Colonic mucosa (tissue), 4 donors: ENCODE data around the gene PTPRU. TPM values are rescaled to one million over a fixed set of nuclear protein-coding genes. Genes with fewer than 3 reads are reported as not detected.
A peak's percentile ranks its signal among the peaks of the same experiment; 100 is the strongest.

Experiments used
- DNase-seq: peaks from one replicate; pipeline ENCODE4 v3.0.0-alpha.2; 2020
- H3K27ac ChIP-seq: fragments of 200-600 bp; one replicate; pipeline ENCODE4 v1.8.0; 2021
- H3K27me3 ChIP-seq: fragments of 200-600 bp; one replicate; pipeline ENCODE4 v1.8.0; 2021
- H3K36me3 ChIP-seq: fragments of 200-600 bp; one replicate; pipeline ENCODE4 v1.8.0; 2021
- H3K4me1 ChIP-seq: fragments of 200-600 bp; one replicate; pipeline ENCODE4 v1.8.0; 2021; ENCODE audit warnings: mild to moderate bottlenecking
- H3K4me3 ChIP-seq: fragments of 200-600 bp; one replicate; pipeline ENCODE4 v1.8.0; 2021
- H3K9ac ChIP-seq, 2 donors: one replicate each; pipeline ENCODE4 v1.7.0; 2013; ENCODE audit warnings: control low read depth in 2 of 2, low read depth in 2 of 2, low read length in 2 of 2
- H3K9me3 ChIP-seq: fragments of 200-600 bp; one replicate; pipeline ENCODE4 v1.8.0; 2021
- intact Hi-C: fragments of 100-400 bp; cut with DNase I; formaldehyde crosslinking; loops from one replicate; pipeline ENCODE4 v1.14.1; 2022
- total RNA-seq, 2 donors: library from RNA; stranded (reverse); fragmentation: NEBNext Ultra II Directional in 1 of 2; extraction: Animal tissue kit (Norgen Biotek cat#: 25700) in 1 of 2; gene quantifications; one replicate each; pipeline ENCODE4 v1.2.1, GENCODE V29; 2021
- TF ChIP-seq, protein P1 (sequence below): fragments of 200-600 bp; IDR thresholded peaks from one replicate; pipeline ENCODE4 v1.8.0; 2022; ENCODE audit warnings: antibody characterized with exemption, mild to moderate bottlenecking
- donor health status: healthy.
- donor health status: DM: no; HTN: no; CAD: no.
- donor health status: DM: no; HTN: no; CAD: no.

PTPRU gene
- total RNA-seq, 2 donors from 2014 or later: 2.3 to 4.8 TPM

DNA sequence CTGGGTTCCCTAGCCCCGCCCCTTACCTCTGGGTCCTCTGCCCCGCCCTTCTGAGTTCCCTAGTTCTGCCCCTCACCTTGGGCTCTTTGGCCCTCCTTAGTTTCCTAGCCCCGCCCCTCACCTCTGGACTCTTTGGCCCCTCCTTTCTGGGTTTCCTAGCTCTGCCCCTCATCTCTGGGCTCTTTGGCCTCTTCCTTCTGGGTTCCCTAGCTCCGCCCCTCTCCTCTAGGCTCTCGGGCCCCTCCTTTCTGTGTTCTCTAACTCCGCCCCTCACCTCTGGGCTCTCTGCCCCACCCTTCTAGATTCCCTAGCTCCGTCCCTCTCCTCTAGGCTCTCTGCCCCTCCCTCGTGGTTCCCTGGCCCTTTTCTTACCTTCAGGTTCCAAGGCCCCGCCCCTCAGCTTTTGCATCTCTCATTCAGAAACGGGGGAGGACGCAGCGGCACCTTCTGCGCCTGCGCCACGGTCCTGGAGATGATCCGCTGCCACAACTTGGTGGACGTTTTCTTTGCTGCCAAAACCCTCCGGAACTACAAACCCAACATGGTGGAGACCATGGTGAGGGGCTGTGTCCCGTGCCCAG lies 88.5 kb downstream of the PTPRU start:
- no peak overlapping the region for H3K4me3 ChIP-seq
- no peaks in the 10 kb centered on the region for H3K9me3 ChIP-seq
- H3K9ac ChIP-seq: no peak overlapping the region
- no peak overlapping the region for H3K27ac ChIP-seq
- H3K27me3 ChIP-seq: no peaks in the 10 kb centered on the region
- H3K4me1 ChIP-seq: no peaks in the 10 kb centered on the region
- DNase-seq: peak; percentile 45
- TF ChIP-seq, protein P1, sequence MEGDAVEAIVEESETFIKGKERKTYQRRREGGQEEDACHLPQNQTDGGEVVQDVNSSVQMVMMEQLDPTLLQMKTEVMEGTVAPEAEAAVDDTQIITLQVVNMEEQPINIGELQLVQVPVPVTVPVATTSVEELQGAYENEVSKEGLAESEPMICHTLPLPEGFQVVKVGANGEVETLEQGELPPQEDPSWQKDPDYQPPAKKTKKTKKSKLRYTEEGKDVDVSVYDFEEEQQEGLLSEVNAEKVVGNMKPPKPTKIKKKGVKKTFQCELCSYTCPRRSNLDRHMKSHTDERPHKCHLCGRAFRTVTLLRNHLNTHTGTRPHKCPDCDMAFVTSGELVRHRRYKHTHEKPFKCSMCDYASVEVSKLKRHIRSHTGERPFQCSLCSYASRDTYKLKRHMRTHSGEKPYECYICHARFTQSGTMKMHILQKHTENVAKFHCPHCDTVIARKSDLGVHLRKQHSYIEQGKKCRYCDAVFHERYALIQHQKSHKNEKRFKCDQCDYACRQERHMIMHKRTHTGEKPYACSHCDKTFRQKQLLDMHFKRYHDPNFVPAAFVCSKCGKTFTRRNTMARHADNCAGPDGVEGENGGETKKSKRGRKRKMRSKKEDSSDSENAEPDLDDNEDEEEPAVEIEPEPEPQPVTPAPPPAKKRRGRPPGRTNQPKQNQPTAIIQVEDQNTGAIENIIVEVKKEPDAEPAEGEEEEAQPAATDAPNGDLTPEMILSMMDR: no peak
- intact Hi-C loops: no loop called here
- H3K36me3 ChIP-seq: no peaks in the 10 kb centered on the region

DNA sequence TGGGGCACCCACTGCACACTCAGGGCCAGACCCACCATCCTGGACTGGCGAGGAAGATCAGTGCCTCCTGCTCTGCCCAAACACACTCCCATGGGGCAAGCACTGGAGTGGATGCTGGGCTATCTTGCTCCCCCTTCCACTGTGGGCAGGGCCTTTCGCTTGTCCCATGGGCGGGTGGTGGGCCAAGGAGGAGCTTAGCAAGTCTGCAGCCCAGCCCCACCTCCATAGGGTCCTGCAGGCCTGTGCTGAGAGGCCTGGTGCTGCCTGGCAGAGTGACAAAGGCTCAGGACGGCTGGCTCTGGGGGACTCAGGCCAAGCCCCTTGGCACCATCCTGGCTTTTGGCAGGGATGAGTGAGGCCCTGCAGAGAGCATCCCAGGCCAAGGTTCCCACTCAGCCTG lies 89.4 kb downstream of the PTPRU start:
- no peak overlapping the region for H3K9ac ChIP-seq
- H3K4me3 ChIP-seq: no peak overlapping the region
- TF ChIP-seq, protein P1: no peak
- H3K9me3 ChIP-seq: no peaks in the 10 kb centered on the region
- H3K4me1 ChIP-seq: no peaks in the 10 kb centered on the region
- H3K36me3 ChIP-seq: no peaks in the 10 kb centered on the region
- intact Hi-C loops: no loop called here
- H3K27ac ChIP-seq: no peak overlapping the region
- DNase-seq: no peak
- H3K27me3 ChIP-seq: no peaks in the 10 kb centered on the region

DNA sequence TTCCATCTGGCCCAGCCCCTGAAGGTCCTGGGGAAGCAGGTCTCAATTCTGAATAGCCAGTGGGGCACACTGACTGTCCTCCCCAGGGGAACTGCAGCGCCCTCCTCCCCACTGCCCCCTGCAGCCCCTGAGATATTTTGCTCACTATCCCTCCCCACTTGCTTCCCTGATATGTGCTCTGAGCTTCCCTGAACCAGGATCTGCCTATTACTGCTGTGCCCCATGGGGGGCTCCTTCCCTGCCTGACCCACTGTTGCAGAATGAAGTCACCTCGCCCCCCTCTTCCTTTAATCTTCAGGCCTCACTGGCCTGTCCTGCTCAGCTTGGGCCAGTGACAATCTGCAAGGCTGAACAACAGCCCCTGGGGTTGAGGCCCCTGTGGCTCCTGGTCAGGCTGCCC lies 89.8 kb downstream of the PTPRU start:
- Histone ChIP-seq H3K9me3 (no peaks in the 10 kb centered on the region), H3K27me3 (no peaks in the 10 kb centered on the region), H3K36me3 (no peaks in the 10 kb centered on the region), H3K4me3 (no peak overlapping the region), H3K9ac (no peak overlapping the region), H3K27ac (no peak overlapping the region), H3K4me1 (no peaks in the 10 kb centered on the region)
- DNase-seq: no peak
- intact Hi-C loops: no loop called here
- TF ChIP-seq, protein P1: no peak

DNA sequence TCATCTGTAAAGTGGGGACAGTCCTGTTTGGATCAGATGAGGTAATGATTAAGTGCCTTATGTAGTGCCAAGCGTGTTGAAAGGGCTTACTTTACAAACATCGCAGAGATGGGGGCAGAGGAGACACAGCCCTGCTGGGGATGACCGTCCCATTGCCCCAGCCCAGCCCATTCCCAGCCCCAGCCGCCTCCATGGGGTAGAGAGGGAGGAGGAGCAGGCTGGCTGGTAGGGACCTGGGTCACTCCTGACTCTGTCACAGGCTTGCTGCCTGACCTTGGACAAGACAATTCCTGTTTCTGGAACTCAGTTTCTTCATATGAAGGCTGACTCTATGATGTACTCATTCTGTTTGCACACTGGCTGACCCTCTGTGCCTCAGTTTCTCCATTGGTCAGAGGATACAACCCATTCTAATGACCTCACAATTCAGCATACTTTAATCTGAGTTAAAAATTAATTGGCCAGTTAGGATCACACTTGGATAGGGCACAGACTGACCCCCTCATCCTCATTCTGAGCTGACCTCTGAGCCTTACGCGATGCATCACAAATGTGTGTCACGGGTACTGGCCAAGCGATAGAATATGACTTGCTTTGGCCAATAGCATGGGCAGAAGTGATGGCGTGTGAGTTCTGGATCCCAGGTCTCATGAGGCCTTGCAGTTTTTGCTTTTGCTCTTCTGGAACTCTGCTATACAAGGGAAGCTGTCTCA lies 91.1 kb downstream of the PTPRU start:
- intact Hi-C loops: no loop called here
- Histone ChIP-seq H3K4me1 (no peaks in the 10 kb centered on the region), H3K36me3 (no peaks in the 10 kb centered on the region), H3K9me3 (no peaks in the 10 kb centered on the region), H3K4me3 (no peak overlapping the region), H3K27ac (no peak overlapping the region), H3K27me3 (no peaks in the 10 kb centered on the region), H3K9ac (no peak overlapping the region)
- no peak for DNase-seq
- TF ChIP-seq, protein P1: no peak

DNA sequence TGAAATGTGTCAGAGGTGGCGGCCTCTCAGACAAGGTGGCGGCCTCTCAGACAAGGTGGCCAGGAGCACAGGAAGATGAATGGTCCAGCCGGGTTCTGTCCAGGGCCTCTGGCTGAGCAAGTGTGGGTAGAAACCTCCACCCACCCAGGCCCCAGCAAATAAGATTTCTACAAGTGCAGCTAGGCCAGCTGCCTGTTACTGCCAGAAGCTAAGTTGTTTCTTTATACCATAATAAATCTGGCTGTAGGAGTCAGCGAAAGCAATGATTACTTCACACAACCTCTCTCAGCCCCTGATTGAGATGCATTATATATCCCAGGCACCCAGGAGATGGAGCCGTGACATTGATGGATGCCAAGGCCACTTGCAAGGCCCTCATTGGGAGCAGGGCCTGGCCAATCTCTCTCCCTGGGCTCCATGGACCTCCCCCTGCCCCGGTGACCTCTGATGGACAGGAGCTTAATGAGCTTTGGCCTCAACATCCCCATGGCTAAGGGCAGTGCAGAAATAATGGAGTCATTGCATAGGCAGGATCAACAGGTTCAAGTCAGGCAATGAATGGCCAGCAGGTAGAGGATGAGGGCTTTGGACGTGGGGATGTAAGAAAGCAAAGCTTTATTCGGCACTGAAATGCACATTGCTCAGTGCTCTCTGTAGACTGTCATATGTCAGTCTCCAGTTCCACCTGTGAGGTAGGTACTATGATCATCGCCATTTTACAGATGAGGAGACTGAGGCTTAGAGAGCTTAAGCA lies 92.9 kb downstream of the PTPRU start:
- H3K9ac ChIP-seq: no peak overlapping the region
- no peaks in the 10 kb centered on the region for H3K9me3 ChIP-seq
- DNase-seq: no peak
- H3K4me3 ChIP-seq: no peak overlapping the region
- intact Hi-C loops: no loop called here
- no peaks in the 10 kb centered on the region for H3K36me3 ChIP-seq
- no peak overlapping the region for H3K27ac ChIP-seq
- TF ChIP-seq, protein P1: no peak
- H3K4me1 ChIP-seq: no peaks in the 10 kb centered on the region
- no peaks in the 10 kb centered on the region for H3K27me3 ChIP-seq
